Measurements from ENCODE around the gene SDHAF4.

GRCh38 chr6:70599187-70599586 is 32.5 kb downstream of the SDHAF4 start:
- no peak for TF ChIP-seq EZH2 (IDR thresholded peaks at IDR 0.05; ENCODE audit: insufficient read depth, poor library complexity, severe bottlenecking)
- TF ChIP-seq EZH2phosphoT487 (IDR thresholded peaks at IDR 0.05; ENCODE audit: insufficient read depth, low read depth) = no peak
